WTC11 (cell line): ENCODE measurements around the gene CCR6. TPM values are rescaled to one million over a fixed set of nuclear protein-coding genes. Genes with fewer than 3 reads are reported as not detected.

Experiments used
- ATAC-seq: fragments of 200-7000 bp; cut with Tn5 transposase; 2 replicates; pipeline ENCODE4 v1.10.0; 2021; ENCODE audit warnings: mild to moderate bottlenecking, moderate library complexity
- CTCF ChIA-PET: fragments of 300-600 bp; sonication (Branson Sonifier 250); formaldehyde crosslinking; loops from one replicate; lab custom pipeline; 2021; ENCODE audit warnings: antibody characterized with exemption; lab: Charles Lee
- POLR2A ChIA-PET: fragments of 350-600 bp; sonication (Branson Sonifier 250); formaldehyde crosslinking; loops from one replicate; lab custom pipeline; 2021; ENCODE audit warnings: antibody characterized with exemption; lab: Charles Lee
- DNase-seq: peaks from one replicate; pipeline ENCODE4 v3.0.0; 2021; ENCODE audit warnings: low spot score
- H3K27ac Mint-ChIP-seq: 2 replicates; pipeline ENCODE4 v1.8.0; 2021; ENCODE audit warnings: mixed read lengths
- H3K27me3 Mint-ChIP-seq: 2 replicates; pipeline ENCODE4 v1.8.0; 2021; ENCODE audit warnings: low read depth, mild to moderate bottlenecking, moderate library complexity, mixed read lengths
- H3K36me3 Mint-ChIP-seq: 2 replicates; pipeline ENCODE4 v1.8.0; 2021; ENCODE audit warnings: mixed read lengths
- H3K4me1 Mint-ChIP-seq: 2 replicates; pipeline ENCODE4 v1.8.0; 2022; ENCODE audit warnings: mixed read lengths
- H3K4me3 Mint-ChIP-seq: 2 replicates; pipeline ENCODE4 v1.8.0; 2021; ENCODE audit warnings: mild to moderate bottlenecking, moderate library complexity, mixed read lengths
- H3K9me3 Mint-ChIP-seq: 2 replicates; pipeline ENCODE4 v1.8.0; 2021; ENCODE audit warnings: mixed read lengths
- FOXJ3 ChIP-seq: sonication (generic); formaldehyde crosslinking; IDR thresholded peaks from 2 replicates; pipeline ENCODE4 v1.9.0; 2021; ENCODE audit warnings: missing genetic modification reagents, mild to moderate bottlenecking, borderline replicate concordance
- GRHL2 ChIP-seq: fragments of 250-450 bp; sonication (Bioruptor Pico); IDR thresholded peaks from 2 replicates; pipeline ENCODE4 v1.8.0; 2022; ENCODE audit warnings: mild to moderate bottlenecking, moderate library complexity; ENCODE audit not compliant: insufficient replicate concordance, severe bottlenecking
- NFYB ChIP-seq: sonication (generic); formaldehyde crosslinking; conservative IDR thresholded peaks from 2 replicates; pipeline ENCODE4 v1.8.0; 2022; ENCODE audit warnings: low read depth, missing genetic modification reagents
- TCF7 ChIP-seq: sonication (generic); formaldehyde crosslinking; IDR thresholded peaks from 2 replicates; pipeline ENCODE4 v1.8.0; 2022; ENCODE audit warnings: mild to moderate bottlenecking, low read depth, missing genetic modification reagents, moderate library complexity
- ZNF219 ChIP-seq: sonication (generic); formaldehyde crosslinking; IDR thresholded peaks from 2 replicates; pipeline ENCODE4 v1.8.0; 2023; ENCODE audit warnings: missing genetic modification reagents, mild to moderate bottlenecking, borderline replicate concordance
- total RNA-seq: library from RNA; stranded (reverse); gene quantifications from 3 replicates; pipeline ENCODE4 v1.2.3, GENCODE V29; 2021
- TF ChIP-seq, protein P1 (sequence below): fragments of 200-600 bp; IDR thresholded peaks from 2 replicates; pipeline ENCODE4 v1.8.0; 2022; ENCODE audit warnings: antibody characterized with exemption
- TF ChIP-seq, protein P2 (sequence below): sonication (generic); formaldehyde crosslinking; conservative IDR thresholded peaks from 2 replicates; pipeline ENCODE4 v1.8.1; 2022; ENCODE audit warnings: mild to moderate bottlenecking, missing genetic modification reagents
- TF ChIP-seq, protein P3 (sequence below): sonication (generic); formaldehyde crosslinking; IDR thresholded peaks from 2 replicates; pipeline ENCODE4 v1.8.0; 2023; ENCODE audit warnings: mild to moderate bottlenecking, missing genetic modification reagents
- TF ChIP-seq, protein P4 (sequence below): sonication (generic); formaldehyde crosslinking; IDR thresholded peaks from 2 replicates; pipeline ENCODE4 v1.8.0; 2023; ENCODE audit warnings: missing genetic modification reagents, mild to moderate bottlenecking, borderline replicate concordance

CCR6 gene
- total RNA-seq, 1 experiment from 2014 or later, result not detected

DNA sequence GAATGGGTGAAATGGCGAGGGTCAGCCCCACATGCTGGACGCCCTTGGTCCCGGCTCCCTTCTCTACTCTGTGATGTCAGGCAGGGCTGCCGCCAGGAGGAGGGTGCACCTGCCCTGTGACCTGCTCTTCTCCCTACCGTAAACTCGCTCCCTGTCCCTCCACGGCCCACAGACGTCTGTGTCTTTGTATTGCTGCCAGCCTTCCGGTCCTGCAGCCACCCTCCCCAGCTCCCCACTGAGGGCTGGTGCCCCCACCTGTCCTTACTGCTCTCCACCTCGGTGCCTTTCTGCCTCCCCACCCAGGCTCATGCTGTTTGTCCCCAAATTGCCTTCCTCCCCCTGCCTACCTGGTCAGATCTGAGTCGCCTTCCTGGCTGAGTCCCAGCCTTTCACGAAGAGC, 4.1 kb upstream of the CCR6 start:
- DNase-seq (no peak), ATAC-seq (no peak)
- TF ChIP-seq ZNF219 (no peak), GRHL2 (no peak)
- TF ChIP-seq, protein P1, sequence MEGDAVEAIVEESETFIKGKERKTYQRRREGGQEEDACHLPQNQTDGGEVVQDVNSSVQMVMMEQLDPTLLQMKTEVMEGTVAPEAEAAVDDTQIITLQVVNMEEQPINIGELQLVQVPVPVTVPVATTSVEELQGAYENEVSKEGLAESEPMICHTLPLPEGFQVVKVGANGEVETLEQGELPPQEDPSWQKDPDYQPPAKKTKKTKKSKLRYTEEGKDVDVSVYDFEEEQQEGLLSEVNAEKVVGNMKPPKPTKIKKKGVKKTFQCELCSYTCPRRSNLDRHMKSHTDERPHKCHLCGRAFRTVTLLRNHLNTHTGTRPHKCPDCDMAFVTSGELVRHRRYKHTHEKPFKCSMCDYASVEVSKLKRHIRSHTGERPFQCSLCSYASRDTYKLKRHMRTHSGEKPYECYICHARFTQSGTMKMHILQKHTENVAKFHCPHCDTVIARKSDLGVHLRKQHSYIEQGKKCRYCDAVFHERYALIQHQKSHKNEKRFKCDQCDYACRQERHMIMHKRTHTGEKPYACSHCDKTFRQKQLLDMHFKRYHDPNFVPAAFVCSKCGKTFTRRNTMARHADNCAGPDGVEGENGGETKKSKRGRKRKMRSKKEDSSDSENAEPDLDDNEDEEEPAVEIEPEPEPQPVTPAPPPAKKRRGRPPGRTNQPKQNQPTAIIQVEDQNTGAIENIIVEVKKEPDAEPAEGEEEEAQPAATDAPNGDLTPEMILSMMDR, result no peak
- TF ChIP-seq, protein P2, sequence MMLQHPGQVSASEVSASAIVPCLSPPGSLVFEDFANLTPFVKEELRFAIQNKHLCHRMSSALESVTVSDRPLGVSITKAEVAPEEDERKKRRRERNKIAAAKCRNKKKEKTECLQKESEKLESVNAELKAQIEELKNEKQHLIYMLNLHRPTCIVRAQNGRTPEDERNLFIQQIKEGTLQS (CRISPR knock-in tag), result no peak
- TF ChIP-seq, protein P3, sequence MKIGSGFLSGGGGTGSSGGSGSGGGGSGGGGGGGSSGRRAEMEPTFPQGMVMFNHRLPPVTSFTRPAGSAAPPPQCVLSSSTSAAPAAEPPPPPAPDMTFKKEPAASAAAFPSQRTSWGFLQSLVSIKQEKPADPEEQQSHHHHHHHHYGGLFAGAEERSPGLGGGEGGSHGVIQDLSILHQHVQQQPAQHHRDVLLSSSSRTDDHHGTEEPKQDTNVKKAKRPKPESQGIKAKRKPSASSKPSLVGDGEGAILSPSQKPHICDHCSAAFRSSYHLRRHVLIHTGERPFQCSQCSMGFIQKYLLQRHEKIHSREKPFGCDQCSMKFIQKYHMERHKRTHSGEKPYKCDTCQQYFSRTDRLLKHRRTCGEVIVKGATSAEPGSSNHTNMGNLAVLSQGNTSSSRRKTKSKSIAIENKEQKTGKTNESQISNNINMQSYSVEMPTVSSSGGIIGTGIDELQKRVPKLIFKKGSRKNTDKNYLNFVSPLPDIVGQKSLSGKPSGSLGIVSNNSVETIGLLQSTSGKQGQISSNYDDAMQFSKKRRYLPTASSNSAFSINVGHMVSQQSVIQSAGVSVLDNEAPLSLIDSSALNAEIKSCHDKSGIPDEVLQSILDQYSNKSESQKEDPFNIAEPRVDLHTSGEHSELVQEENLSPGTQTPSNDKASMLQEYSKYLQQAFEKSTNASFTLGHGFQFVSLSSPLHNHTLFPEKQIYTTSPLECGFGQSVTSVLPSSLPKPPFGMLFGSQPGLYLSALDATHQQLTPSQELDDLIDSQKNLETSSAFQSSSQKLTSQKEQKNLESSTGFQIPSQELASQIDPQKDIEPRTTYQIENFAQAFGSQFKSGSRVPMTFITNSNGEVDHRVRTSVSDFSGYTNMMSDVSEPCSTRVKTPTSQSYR (CRISPR knock-in tag), result no peak
- no peaks in the 10 kb centered on the region; the same call in 1 of the 2 replicates for H3K27me3 Mint-ChIP-seq
- POLR2A ChIA-PET, result no interaction called here
- H3K4me1 Mint-ChIP-seq, result peaks cover 17% of the 10 kb centered on the region
- CTCF ChIA-PET, result no interaction called here
- no peak overlapping the region for H3K4me3 Mint-ChIP-seq
- peaks cover 13% of the 10 kb centered on the region for H3K36me3 Mint-ChIP-seq
- peaks cover 31% of the 10 kb centered on the region for H3K9me3 Mint-ChIP-seq
- no peak overlapping the region for H3K27ac Mint-ChIP-seq

DNA sequence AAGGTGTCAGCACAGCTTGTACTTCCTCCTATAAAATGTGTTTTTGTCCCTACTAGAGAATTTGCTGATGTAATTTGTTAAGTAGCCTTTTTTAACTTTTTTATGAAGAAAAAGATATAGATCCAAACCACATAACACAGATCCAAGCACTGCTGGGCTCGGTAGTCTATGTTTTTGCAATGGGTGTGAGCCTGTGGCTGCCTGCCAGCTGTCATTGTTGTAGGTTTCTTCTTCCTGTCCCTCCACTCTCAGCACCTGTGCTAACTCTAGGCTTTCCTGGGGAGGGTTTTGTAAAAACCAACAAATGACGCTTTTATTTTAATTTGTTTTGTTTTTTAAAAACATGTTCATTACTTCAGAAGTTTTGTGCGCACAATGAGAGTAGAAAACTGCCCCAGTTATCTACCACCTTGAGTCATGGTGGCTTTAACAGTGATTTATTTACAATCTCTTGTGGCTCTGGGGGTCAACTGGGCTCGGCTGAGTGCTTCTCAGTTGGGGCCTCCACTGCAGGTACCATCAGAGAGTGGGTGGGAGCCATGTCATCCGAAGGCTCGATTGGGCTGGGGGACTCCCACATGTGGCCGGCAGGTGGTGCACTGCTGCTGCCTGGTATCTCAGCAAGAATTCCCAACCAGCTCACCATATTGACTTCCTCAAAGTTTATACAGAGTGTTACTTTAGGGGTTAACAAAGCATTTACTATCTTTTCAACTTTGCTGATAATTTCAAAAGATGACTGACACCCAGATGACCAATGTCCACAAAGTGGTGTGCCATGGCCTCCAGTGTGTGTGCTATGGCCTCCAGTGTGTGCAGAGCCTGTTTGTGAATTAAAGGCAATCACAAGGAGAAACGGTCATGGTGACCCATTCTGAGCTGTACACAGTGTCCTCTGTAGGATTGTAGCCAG, 3.0 kb upstream of the CCR6 start:
- H3K36me3 Mint-ChIP-seq, result peaks cover 13% of the 10 kb centered on the region
- no peaks in the 10 kb centered on the region; the same call in 1 of the 2 replicates for H3K27me3 Mint-ChIP-seq
- peaks cover 31% of the 10 kb centered on the region for H3K9me3 Mint-ChIP-seq
- ChIA-PET CTCF (interaction anchor here (1.5 to 1.6 kb wide), 2 partner anchors 22 to 231 kb away, joined by 3 to 5 read pairs; no protein-coding TSS in a partner anchor), POLR2A (no interaction called here)
- H3K4me3 Mint-ChIP-seq, result no peak overlapping the region
- no peak overlapping the region for H3K27ac Mint-ChIP-seq
- DNase-seq, result no peak
- TF ChIP-seq TCF7 (CRISPR knock-in tag) (no peak), FOXJ3 (CRISPR knock-in tag) (no peak), NFYB (CRISPR knock-in tag) (no peak)
- TF ChIP-seq, protein P4, sequence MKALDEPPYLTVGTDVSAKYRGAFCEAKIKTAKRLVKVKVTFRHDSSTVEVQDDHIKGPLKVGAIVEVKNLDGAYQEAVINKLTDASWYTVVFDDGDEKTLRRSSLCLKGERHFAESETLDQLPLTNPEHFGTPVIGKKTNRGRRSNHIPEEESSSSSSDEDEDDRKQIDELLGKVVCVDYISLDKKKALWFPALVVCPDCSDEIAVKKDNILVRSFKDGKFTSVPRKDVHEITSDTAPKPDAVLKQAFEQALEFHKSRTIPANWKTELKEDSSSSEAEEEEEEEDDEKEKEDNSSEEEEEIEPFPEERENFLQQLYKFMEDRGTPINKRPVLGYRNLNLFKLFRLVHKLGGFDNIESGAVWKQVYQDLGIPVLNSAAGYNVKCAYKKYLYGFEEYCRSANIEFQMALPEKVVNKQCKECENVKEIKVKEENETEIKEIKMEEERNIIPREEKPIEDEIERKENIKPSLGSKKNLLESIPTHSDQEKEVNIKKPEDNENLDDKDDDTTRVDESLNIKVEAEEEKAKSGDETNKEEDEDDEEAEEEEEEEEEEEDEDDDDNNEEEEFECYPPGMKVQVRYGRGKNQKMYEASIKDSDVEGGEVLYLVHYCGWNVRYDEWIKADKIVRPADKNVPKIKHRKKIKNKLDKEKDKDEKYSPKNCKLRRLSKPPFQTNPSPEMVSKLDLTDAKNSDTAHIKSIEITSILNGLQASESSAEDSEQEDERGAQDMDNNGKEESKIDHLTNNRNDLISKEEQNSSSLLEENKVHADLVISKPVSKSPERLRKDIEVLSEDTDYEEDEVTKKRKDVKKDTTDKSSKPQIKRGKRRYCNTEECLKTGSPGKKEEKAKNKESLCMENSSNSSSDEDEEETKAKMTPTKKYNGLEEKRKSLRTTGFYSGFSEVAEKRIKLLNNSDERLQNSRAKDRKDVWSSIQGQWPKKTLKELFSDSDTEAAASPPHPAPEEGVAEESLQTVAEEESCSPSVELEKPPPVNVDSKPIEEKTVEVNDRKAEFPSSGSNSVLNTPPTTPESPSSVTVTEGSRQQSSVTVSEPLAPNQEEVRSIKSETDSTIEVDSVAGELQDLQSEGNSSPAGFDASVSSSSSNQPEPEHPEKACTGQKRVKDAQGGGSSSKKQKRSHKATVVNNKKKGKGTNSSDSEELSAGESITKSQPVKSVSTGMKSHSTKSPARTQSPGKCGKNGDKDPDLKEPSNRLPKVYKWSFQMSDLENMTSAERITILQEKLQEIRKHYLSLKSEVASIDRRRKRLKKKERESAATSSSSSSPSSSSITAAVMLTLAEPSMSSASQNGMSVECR (CRISPR knock-in tag), result no peak
- TF ChIP-seq, protein P1, result no peak
- H3K4me1 Mint-ChIP-seq, result peaks cover 17% of the 10 kb centered on the region
- no peak for ATAC-seq
